ENCODE results near the gene COMMD10. TPM values are rescaled to one million over a fixed set of nuclear protein-coding genes. Genes with fewer than 3 reads are reported as not detected.

COMMD10 gene
- total RNA-seq, 4 donors from 2014 or later: 18.4 to 50.6 (median 22.7) TPM

DNA sequence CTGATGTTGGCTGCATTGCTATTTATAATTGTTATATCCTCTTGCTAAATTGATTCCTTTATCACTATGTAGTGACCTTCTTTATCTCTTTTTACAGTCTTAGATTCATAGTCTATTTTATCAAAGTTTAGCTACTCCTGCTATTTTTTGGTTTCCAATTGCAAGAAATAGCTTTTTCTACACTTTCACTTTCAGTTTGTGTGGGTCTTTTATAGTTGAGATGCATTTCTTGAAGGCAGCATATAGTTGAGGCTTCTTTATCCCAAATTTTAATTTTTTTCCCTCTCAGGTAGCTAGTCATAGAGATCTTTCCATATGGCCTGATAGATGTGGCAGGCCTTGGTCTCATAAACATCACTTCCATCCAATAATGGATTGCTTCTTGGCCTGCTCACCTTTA lies 228.5 kb downstream of the COMMD10 start:
- DNase-seq (ENCODE audit: low spot score in 2 of 2): no peak
- no peak for TF ChIP-seq EP300 (IDR thresholded peaks at IDR 0.05)
- no peak for TF ChIP-seq POLR2A (IDR thresholded peaks at IDR 0.05)
- TF ChIP-seq CTCF (IDR thresholded peaks at IDR 0.05): no peak
- TF ChIP-seq POLR2AphosphoS5 (IDR thresholded peaks at IDR 0.05): no peak
- Histone ChIP-seq H3K36me3 (peaks cover 18% of the 10 kb centered on the region), H3K27ac (no peak overlapping the region), H3K9me3 (peaks cover 16% of the 10 kb centered on the region), H3K27me3 (no peaks in the 10 kb centered on the region), H3K4me3 (no peak overlapping the region), H3K4me1 (no peaks in the 10 kb centered on the region)

DNA sequence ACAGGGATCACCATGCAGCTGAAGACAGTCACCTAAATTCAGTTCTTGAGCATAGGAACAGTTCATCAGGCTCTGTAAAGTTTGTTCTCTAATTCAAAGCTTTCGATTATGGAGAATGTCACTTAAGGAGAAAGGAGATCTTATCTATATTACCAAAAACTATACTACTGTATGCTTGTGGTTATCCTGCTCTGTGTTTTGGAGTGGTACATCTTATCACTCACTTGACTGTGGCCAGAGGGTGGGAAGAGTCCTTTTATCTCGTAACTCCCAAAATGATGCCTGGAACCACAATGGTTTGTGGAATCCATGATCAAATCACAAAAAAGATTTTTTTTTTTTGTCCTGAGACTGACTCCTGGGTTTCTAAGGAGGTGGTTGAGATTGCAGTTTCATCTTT lies 230.7 kb downstream of the COMMD10 start:
- no peaks in the 10 kb centered on the region for H3K27me3 ChIP-seq
- WGBS: 76% methylated on average over 2 of the region's 2 CpGs
- H3K36me3 ChIP-seq: peaks cover 21% of the 10 kb centered on the region

DNA sequence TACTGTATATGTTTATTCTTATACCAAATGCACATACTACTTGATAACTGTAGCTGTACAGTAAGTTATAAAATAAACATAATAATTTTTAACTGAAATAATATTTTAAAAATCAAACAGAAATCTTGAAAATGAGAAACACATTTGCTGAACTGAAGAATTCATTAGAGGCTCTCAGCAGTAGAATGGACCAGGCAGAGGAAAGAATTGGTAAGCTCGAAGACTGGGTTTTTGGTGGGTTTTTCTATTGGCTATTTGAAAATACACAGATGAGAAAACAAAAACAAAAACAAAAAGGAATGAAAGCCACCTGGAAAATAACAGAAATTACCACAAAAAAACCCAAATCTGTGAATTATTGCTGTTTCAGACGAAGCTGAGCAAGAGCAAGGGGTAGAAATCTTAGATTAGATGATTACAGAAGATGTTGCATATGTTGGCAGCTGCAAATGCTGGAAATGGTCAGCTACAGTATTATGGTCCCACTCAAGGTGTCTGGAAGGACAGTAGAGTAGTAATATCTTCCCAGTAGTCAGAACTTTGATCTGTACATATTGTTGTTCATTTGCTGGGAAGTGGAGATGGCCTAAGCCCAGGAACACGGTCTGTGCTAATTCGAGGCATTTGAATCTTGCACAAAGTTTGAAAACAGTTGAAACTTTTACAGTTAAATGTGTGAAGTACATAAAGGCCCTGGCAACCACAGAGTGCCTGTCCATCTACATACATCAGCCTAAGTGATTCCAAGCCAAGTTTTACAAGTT lies 233.4 kb downstream of the COMMD10 start:
- WGBS: 98% methylated on average over 4 of the region's 4 CpGs

More for the DNA sequence above, 230.7 kb downstream of the COMMD10 start:
- Histone ChIP-seq H3K4me3 (no peak overlapping the region), H3K9me3 (peaks cover 10% of the 10 kb centered on the region), H3K27ac (no peak overlapping the region), H3K4me1 (no peaks in the 10 kb centered on the region)
- TF ChIP-seq CTCF (IDR thresholded peaks at IDR 0.05): no peak
- no peak for TF ChIP-seq EP300 (IDR thresholded peaks at IDR 0.05)
- TF ChIP-seq POLR2AphosphoS5 (IDR thresholded peaks at IDR 0.05): no peak
- TF ChIP-seq POLR2A (IDR thresholded peaks at IDR 0.05): no peak
- no peak for DNase-seq (ENCODE audit: low spot score in 2 of 2)

DNA sequence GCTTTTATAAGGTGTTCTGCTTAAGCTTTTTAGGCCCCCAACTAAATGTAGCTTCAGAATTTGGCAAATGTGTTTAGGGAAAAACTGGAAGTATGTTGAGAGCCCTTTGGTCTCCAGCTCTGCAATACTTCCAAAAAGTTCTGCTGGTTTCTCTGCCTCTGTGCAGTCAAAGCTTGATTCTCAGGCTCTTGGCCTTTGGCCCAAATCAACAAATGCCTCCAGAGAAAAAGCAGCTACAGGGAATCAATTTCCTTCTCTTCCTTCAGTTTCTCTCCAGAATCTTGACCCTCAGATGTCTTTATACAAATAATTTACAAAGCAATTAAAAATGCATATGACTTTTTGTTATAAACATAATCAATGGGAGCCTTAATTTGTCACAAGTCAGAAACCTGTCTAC lies 235.7 kb downstream of the COMMD10 start:
- H3K36me3 ChIP-seq: peaks cover 33% of the 10 kb centered on the region
- peaks cover 10% of the 10 kb centered on the region for H3K9me3 ChIP-seq
- H3K4me1 ChIP-seq: no peaks in the 10 kb centered on the region
- no peak overlapping the region for H3K27ac ChIP-seq
- H3K4me3 ChIP-seq: no peak overlapping the region
- H3K27me3 ChIP-seq: no peaks in the 10 kb centered on the region
- TF ChIP-seq CTCF (IDR thresholded peaks at IDR 0.05) (no peak), EP300 (IDR thresholded peaks at IDR 0.05) (no peak), POLR2AphosphoS5 (IDR thresholded peaks at IDR 0.05) (no peak), POLR2A (IDR thresholded peaks at IDR 0.05) (no peak)
- DNase-seq (ENCODE audit: low spot score in 2 of 2): no peak

More for the DNA sequence above, 233.4 kb downstream of the COMMD10 start:
- H3K9me3 ChIP-seq: peaks cover 10% of the 10 kb centered on the region
- H3K4me3 ChIP-seq: no peak overlapping the region
- no peaks in the 10 kb centered on the region for H3K27me3 ChIP-seq
- H3K36me3 ChIP-seq: peaks cover 33% of the 10 kb centered on the region
- H3K27ac ChIP-seq: no peak overlapping the region
- no peak for DNase-seq (ENCODE audit: low spot score in 2 of 2)
- TF ChIP-seq POLR2A (IDR thresholded peaks at IDR 0.05) (no peak), CTCF (IDR thresholded peaks at IDR 0.05) (no peak)
- no peaks in the 10 kb centered on the region for H3K4me1 ChIP-seq

DNA sequence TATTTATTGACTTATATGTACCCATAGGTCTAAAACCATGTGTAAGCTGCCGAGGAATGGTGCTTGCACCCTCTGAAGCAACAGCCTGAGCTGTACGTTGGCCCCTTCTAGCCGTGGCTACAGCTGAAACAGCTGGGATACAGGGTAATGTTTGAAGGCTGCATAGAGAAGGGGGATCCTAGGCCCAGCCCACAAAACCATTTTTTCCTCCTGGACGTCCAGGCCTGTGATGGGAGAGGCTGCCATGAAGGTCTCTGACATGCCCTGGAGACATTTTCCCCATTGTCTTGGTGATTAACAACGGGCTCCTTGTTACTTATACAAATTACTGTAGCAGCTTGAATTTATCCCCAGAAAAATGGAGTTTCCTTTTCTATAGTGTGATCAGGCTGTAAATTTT lies 244.7 kb downstream of the COMMD10 start:
- TF ChIP-seq CTCF (IDR thresholded peaks at IDR 0.05) (no peak), POLR2A (IDR thresholded peaks at IDR 0.05) (no peak), EP300 (IDR thresholded peaks at IDR 0.05) (no peak), POLR2AphosphoS5 (IDR thresholded peaks at IDR 0.05) (no peak)
- Histone ChIP-seq H3K4me3 (no peak overlapping the region), H3K36me3 (peaks cover 26% of the 10 kb centered on the region), H3K4me1 (no peaks in the 10 kb centered on the region), H3K27ac (no peak overlapping the region), H3K9me3 (peaks cover 8% of the 10 kb centered on the region), H3K27me3 (no peaks in the 10 kb centered on the region)
- no peak for DNase-seq (ENCODE audit: low spot score in 2 of 2)
- 91% methylated on average over 5 of the region's 5 CpGs for WGBS
